GM19025 (cell line): ENCODE measurements around the gene PIP5K1B.

Source experiments
- ATAC-seq: cut with Tn5 transposase; IDR thresholded peaks from one replicate; pipeline ENCODE4 v1.9.1; 2021; ENCODE audit warnings: mild to moderate bottlenecking, low read depth, moderate library complexity; ENCODE audit not compliant: unreplicated experiment

PIP5K1B gene

DNA sequence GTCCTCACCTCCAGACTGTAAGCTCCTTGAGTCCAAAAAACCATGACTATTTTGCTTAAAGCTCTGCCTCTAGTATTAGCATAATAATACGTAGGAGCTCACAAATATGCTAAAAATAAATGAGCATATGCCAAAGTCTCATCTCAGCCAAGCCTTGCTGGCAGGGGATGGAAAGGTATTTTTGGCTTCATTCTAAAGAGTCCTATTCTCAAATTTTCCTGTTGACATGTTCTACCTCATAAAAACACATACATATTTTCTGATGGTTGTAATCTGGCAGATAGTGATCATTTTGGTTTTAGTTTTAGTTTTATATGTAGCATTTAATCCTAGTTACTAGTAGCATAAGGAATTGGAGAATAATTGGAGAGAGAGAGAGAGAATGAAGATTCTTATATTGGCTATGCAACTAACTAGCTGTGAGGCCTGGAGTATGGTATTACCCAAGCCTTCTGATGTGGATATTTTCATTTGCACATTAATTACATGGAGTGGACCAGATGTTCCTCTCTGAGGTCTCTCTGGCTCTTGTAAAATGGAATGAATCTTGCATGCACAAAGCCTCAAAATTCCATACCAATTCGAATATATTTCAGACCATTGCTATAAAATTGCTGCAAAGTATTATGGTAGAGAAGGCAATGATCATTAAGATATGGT is 55.8 kb downstream of the PIP5K1B start:
- no peak for ATAC-seq

DNA sequence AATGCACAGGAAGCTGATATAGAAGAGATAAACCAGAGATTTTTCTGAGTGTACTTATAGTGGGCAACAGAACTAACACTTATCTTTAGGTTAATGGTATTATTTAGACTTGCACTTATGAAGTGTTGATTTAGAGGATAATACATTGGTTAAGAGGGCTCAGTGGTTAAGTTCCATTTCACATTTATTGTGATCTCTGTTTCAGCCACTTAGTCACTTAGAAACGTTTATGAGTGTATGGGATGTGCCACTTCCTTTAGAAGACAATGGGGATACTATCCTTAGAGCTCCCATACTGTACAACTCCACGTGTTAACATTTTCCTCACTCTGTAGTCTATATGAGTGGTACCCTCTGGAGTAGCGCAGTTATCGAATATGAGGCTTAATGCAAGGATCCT is 57.5 kb downstream of the PIP5K1B start:
- no peak for ATAC-seq

DNA sequence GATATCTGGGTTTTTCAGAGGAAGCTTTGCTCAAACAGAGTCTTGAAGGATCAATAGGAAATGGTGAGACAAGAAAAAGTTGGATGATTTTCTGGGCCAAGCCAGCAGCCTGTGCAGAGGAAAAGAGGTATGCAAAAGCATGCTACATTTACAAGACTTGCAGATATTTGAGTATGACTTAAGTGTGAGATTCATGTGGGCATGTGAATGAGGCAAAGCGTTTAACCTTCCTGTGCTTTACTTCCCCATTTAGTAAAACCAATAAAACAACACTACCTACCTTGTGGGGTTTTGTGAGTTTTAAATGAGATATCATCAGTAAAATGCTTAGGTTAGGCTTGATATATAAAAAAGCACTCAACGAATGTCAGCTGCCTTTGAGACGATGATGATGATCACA is 58.1 kb downstream of the PIP5K1B start:
- no peak for ATAC-seq

DNA sequence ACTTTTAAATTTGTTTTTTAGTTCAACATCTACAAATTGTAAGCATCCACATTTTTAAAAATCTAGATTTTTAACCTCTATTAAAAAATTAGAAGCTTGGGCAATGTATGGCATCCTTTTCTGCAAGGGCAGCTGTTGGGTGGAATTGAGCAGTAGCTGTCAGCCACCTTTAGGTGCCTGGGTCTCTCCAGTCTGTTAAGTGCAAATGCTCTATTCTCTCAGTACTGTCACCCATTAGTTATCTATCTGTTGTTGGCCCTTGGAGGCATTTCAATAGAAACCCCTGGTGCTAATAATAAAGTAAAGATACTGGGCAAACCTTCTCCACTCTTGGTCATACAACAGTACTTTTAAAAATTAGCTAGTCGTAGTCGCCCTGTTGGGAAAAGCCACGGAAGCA is 63.6 kb downstream of the PIP5K1B start:
- ATAC-seq, result no peak

DNA sequence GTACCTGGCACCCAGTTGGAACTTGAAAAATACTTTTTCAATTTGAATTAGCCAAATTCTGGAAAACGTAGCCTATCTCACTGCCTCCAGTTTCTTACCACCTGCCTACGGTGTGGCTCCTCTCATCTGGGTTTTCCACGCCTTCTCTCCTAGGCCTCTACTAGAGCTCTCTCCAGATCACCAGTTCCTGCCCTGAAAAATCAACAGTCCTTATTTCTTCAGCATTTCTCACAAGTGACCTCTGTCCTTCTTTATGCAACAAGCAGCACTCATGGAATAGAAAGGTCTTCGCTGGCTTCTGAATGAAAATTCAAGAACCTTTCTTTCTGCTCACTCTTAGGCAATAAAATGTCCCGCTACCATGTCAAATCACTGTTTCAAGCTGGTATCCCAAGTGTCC is 64.8 kb downstream of the PIP5K1B start:
- no peak for ATAC-seq

DNA sequence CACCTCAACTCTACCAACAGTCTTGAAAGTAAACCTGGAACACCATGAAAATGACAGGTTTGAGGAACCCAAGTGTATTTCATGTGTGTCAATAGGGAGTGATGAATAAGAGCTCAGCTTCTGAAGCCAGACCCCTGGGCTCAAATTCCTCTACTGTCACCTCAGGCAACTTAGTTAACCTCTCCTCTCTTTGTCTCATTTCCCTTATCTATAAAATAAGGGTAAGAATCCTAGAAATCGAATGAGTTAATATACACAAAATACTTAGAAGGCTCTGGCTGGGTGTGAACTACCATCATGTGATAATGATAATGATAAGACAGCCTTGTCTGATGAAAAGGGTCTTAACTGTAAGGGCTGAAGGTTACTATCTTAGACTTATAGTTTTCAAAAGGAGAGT is 66.3 kb downstream of the PIP5K1B start:
- no peak for ATAC-seq

DNA sequence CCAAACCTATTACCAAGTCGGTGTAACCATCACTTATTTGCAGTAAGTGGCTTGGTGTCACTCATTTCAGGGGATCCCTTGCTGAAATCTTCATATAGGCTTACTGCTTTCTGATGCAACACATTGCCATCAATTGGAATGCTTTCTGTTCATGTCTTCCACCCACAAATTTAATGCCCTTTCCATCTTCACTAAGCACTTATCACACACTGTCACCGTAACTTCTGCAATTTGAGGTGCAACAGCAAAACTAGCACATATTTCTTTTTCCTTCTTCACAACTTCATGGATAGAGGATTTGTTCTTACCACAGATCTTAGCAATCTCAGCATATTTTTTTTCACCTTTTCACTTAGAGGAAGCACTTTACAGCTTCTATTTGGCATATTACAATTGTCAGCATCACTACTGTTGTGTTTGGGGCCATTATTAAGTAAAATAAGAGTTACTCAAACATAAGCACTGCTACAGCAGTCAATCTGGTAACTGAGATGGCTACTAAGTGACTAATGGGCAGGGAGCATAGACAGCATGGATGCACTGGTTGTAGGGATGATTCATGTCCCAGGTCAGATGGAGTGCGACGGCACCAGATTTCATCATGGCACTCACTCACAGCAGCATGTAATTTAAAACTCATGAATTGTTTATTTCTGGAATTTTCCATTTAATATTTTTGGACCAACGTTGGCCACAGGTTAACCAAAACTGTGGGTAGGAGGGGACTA is 70.1 kb downstream of the PIP5K1B start:
- no peak for ATAC-seq

- ATAC-seq, result no peak
Measured at GRCh38 chr9:68777070-68777763, 72.2 kb downstream of the PIP5K1B start.

GRCh38 chr9:68778635-68779034 is 73.6 kb downstream of the PIP5K1B start:
- ATAC-seq, result no peak

DNA sequence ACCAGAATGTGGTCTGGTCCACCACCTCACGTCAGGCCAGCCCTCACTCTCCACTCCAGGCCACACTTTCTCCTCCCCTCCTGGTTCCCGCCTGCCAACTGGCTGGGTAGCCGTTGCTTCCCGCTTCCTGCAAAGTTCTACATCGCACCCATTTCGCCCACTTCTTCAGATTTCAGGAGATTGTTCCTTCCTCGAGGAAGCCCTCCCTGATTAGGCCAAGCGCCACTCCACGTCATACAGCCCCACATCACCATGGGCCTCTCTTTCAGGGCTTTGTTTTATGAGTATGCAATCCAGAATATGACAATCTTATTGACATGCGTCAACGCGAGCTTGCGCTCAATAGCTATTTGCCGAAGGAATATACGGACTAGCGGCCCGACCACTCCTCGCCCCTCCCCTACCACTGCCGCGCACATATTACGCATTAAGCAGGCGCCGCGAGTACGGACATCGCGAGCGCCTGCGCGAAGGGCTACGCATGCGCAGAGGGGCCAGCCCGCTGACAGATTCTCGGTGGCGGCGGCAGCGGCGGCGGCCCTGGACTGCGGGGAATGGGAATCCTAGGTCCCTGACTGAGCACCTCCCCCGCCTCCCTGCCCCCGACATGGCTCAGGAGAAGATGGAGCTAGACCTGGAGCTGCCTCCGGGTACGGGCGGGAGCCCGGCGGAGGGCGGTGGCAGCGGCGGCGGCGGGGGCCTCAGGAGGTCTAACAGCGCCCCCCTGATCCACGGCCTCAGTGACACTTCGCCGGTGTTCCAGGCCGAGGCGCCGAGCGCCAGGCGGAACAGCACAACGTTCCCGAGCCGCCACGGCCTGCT is 74.7 kb downstream of the PIP5K1B start:
- peak; percentile 81 for ATAC-seq

- ATAC-seq, result no peak
Measured at GRCh38 chr9:68780380-68780712, 75.3 kb downstream of the PIP5K1B start.

GRCh38 chr9:68780720-68781119 is 75.7 kb downstream of the PIP5K1B start:
- no peak for ATAC-seq

DNA sequence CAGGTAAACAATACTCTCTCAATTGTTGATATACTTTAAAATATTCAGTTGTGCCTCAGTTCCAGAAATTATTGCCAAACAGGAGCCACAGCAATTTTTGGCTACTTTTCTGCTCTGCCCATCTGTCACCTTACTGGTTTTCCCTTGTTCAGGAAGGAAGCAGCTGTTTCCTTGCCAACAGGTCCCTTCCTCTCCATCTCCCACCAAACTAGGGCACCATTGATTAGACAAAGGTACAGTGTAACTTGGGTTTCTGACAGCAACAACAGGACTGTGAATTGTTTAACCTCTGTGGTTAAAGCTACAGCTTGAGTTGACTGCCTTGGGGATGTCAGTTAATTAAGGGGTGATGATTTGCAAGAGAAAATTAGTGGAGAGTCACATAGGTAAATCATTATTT is 76.9 kb downstream of the PIP5K1B start:
- ATAC-seq, result no peak

GRCh38 chr9:68782546-68782945 is 77.5 kb downstream of the PIP5K1B start:
- no peak for ATAC-seq

- no peak for ATAC-seq
Measured at GRCh38 chr9:68785965-68786364, 80.9 kb downstream of the PIP5K1B start.

DNA sequence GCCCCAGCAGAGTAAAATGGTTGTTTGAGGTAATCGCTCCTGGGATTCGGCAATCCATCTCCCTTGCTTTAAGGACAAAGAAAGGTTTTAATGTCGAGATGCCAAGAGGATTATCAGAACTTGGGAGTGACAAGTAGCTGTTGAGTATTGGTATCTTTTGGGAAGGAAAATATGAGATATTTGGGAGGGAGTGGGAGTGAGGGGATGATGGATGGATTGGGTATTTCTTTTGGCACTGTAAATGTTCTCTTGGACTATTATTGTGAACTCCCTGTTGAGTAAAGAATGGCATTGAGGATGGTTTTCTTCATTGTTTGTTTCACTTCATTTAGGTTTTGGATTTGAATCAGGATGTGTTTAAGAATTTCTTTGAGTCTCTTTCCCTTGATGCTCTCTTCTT is 86.1 kb downstream of the PIP5K1B start:
- ATAC-seq, result no peak

- peak; percentile 77 for ATAC-seq
Measured at GRCh38 chr9:68793605-68794343, 88.7 kb downstream of the PIP5K1B start.

DNA sequence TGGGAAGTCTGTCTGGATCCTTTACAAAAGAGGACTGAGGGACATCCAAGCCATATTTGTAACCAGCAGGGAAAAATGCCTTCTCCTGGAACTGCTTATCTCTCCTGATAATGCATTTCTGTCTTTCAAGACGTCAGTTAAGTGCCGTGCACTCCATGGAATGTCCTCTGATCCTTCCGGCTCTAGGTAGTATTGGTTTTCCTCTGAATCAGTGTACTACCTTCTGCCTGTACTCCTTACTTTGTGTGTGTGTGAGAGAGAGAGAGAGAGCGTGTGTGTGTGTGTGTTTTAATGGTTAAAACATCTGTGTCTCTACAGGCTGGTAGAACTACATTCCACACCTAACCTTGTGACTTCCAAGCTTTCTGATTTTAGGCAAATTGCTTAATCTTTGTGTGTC is 89.9 kb downstream of the PIP5K1B start:
- ATAC-seq, result no peak

DNA sequence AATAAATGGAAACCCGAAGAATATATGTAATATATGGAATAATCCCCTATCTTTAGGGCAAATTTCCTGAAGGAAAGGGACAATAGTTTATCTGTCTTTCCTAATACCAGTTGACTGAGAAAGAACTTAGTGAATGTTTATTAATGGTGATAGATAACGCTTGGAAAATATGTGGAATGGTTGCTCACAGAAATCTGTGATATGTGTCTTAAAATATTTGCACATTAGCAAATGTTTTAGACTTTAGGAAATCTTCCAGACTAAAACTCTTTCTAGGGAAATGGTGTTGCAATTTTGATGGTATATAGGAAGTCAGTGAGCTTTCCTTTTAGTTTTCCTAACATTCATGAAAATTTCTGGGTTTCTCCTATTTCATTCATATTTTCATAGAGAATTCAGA is 90.4 kb downstream of the PIP5K1B start:
- no peak for ATAC-seq

DNA sequence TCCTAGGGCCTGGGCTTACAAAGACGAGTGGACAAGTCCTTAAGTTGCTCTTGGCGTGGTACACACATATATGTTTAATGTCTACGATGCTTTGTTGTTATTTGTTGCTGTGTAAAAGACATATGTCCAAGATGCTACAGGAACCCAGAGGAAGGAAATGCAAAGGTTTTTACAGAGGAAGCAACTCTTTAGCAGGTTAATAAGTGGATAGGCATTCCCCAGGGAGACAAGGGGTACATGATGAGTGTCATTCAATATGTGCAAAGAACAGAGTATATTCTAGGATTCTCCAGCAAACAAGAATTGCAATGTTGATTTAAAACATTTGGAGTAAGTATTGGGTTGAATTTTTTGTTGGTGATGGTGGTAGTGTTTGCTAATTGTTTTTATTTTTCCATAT is 92.1 kb downstream of the PIP5K1B start:
- no peak for ATAC-seq
